MM.1S (cell line): ENCODE results near the gene AMPD2.

Experiments
- EZH2 ChIP-seq: fragments of 300-600 bp; sonication (generic); optimal IDR thresholded peaks from 2 replicates; pipeline ENCODE3; 2017; ENCODE audit warnings: low read depth, mild to moderate bottlenecking, antibody characterized with exemption, low read length, mixed read lengths
- TF ChIP-seq, protein P1 (sequence below): fragments of 300-600 bp; sonication (generic); IDR thresholded peaks from 2 replicates; pipeline ENCODE4 v1.5.1; 2016; ENCODE audit warnings: antibody characterized with exemption, low read length, mixed read lengths

DNA sequence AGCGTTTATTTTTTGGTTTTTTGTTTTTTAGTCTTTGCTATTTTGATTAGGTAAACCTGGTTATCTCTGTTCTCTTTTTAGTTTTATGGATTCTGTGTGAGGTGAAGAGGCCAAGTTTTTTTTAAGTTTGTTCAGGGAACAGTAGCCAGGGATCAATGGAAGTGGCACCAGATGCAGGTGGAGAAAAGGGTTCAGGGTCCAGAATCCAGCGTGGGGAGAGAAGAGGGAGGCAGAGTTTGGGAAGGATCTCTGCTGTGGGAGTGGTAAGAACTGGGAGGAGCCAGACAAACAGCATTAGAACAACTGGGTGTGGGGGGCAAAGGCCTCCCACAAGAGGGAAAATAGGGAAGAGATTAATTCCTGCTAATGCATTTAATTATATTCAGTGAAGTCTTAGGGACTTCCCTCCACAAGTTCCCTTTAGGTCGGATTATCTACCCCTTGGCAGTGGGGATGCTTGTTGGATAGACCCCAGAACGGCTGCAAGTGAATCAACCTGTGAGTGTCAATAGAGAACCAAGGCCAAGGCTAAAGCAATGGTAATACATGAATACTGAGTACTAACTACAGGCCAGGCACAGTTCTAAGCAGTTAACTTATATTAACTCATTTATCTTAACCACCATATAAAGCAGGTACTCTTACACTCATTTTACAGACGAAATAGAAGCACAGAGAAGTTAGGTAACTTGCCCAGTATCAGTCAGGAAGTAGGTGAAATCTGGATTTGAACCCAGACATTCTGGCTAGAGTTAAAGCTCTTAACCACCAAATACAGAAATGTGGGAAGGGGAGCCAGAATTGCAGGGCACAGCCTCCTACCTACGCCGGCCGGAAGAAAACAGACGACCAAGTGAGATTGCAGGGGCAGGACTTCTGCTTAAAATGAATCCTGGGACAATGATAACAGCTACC, 719 bp upstream of the AMPD2 start:
- no peak for TF ChIP-seq EZH2
- TF ChIP-seq, protein P1, sequence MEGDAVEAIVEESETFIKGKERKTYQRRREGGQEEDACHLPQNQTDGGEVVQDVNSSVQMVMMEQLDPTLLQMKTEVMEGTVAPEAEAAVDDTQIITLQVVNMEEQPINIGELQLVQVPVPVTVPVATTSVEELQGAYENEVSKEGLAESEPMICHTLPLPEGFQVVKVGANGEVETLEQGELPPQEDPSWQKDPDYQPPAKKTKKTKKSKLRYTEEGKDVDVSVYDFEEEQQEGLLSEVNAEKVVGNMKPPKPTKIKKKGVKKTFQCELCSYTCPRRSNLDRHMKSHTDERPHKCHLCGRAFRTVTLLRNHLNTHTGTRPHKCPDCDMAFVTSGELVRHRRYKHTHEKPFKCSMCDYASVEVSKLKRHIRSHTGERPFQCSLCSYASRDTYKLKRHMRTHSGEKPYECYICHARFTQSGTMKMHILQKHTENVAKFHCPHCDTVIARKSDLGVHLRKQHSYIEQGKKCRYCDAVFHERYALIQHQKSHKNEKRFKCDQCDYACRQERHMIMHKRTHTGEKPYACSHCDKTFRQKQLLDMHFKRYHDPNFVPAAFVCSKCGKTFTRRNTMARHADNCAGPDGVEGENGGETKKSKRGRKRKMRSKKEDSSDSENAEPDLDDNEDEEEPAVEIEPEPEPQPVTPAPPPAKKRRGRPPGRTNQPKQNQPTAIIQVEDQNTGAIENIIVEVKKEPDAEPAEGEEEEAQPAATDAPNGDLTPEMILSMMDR, result no peak
